Lower leg skin (tissue), 3 donors: Measurements from ENCODE around the gene WDFY4.

Experiments
- CTCF ChIP-seq, 3 donors: fragments of 450-650 bp; IDR thresholded peaks; one replicate each; pipeline ENCODE4 v1.5.1; 2016; ENCODE audit warnings: antibody characterized with exemption in 3 of 3, mild to moderate bottlenecking in 3 of 3, moderate library complexity in 2 of 3
- POLR2A ChIP-seq, 2 donors: fragments of 450-650 bp; IDR thresholded peaks; one replicate each; pipeline ENCODE4 v1.6.1; 2016 to 2017; ENCODE audit warnings: antibody characterized with exemption in 2 of 2, mild to moderate bottlenecking in 1 of 2, moderate library complexity in 1 of 2

GRCh38 chr10:48974510-48975156 lies 290.0 kb downstream of the WDFY4 start:
- TF ChIP-seq CTCF (IDR thresholded peaks at IDR 0.05), result no peak
- no peak for TF ChIP-seq POLR2A (IDR thresholded peaks at IDR 0.05)
